Upper lobe of right lung (tissue), 1 donor: ENCODE measurements around the gene TDRD12. TPM values are rescaled to one million over a fixed set of nuclear protein-coding genes. Genes with fewer than 3 reads are reported as not detected.

ENCODE experiments used
- ATAC-seq: fragments of 200-7000 bp; cut with Tn5 transposase; one replicate; pipeline ENCODE4 v1.9.1; 2020; ENCODE audit warnings: mild to moderate bottlenecking, moderate library complexity
- DNase-seq: peaks from one replicate; pipeline ENCODE4 v3.0.0-alpha.2; 2020
- H3K27ac ChIP-seq: fragments of 200-600 bp; one replicate; pipeline ENCODE4 v1.8.0; 2022
- H3K27me3 ChIP-seq: fragments of 200-600 bp; one replicate; pipeline ENCODE4 v1.8.0; 2022; ENCODE audit warnings: mild to moderate bottlenecking
- H3K36me3 ChIP-seq: fragments of 200-600 bp; one replicate; pipeline ENCODE4 v1.8.0; 2022
- H3K4me1 ChIP-seq: fragments of 200-600 bp; one replicate; pipeline ENCODE4 v1.8.0; 2022
- H3K4me3 ChIP-seq: fragments of 200-600 bp; one replicate; pipeline ENCODE4 v1.8.0; 2022; ENCODE audit warnings: mild to moderate bottlenecking
- H3K9me3 ChIP-seq: fragments of 200-600 bp; one replicate; pipeline ENCODE4 v1.8.0; 2022
- CTCF ChIP-seq: fragments of 200-600 bp; IDR thresholded peaks from one replicate; pipeline ENCODE4 v1.8.0; 2022; ENCODE audit warnings: antibody characterized with exemption
- intact Hi-C: fragments of 100-400 bp; cut with DNase I; formaldehyde crosslinking; loops from one replicate; pipeline ENCODE4 v1.11.0; 2022
- total RNA-seq: library from RNA; stranded (reverse); fragmentation: NEBNext Ultra II Directional; extraction: Animal tissue kit (Norgen Biotek cat#: 25700); gene quantifications from one replicate; pipeline ENCODE4 v1.2.1, GENCODE V29; 2021
- donor health status: DM: no; HTN: yes; CAD: no; lungs with severe emphysema.

The TDRD12 gene
- total RNA-seq, 1 donor from 2014 or later: not detected

DNA sequence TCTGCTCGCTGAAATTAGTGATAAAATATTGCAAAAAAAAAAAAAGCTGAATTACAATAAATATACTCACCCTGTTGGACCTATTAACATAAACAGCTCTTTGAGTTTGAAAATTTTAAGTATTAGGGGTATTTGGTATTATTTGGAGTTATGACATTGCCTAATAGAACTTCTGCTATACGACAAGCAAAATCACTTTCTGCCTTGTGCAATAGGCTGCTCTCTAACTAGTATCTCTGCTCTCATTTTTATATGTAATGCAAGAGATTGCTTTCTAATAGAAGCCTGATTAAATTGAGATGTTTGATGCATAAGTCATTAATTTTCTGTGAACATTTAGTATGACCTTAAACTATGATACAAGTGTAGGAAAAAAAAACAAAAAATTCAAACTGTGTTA is 38.6 kb upstream of the TDRD12 start:
- DNase-seq (no peak), ATAC-seq (no peak)
- H3K4me3 ChIP-seq: no peak overlapping the region
- intact Hi-C loops: no loop called here
- no peaks in the 10 kb centered on the region for H3K36me3 ChIP-seq
- no peaks in the 10 kb centered on the region for H3K9me3 ChIP-seq
- H3K27me3 ChIP-seq: peaks cover 19% of the 10 kb centered on the region
- H3K27ac ChIP-seq: no peak overlapping the region
- H3K4me1 ChIP-seq: peaks cover 8% of the 10 kb centered on the region
- TF ChIP-seq CTCF: no peak

GRCh38 chr19:32682317-32682716 is 37.2 kb upstream of the TDRD12 start:
- ATAC-seq: peak; percentile 76
- H3K27me3 ChIP-seq: peaks cover 6% of the 10 kb centered on the region

DNA sequence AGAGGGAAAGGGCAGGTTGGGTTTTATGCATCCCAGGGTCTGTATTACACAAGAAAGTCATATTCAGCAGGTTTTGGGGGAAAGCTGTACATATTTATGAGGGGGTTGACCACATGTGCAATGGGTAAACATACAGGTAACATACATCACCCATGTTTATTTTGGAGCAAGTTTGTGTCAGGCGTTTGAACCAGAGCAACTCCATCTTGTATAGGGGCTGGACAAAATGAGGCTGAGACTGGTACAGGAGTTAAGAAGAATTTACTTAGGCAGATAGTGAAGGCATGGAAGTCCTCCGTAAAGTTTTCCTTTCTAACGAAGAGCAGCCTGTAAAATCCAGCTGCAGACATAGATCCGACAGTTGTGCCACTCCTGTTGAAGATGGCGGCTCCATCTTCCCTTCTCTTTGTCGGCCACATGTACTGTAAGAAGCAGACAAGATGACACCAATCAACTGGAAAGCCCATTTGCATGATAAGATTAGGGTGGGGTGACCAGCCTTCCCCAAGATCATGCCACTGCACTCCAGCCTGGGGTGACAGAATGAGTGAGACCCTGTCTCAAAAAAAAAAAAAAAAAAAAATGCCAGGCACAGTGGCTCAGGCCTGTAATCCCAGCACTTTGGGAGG is 32.6 kb upstream of the TDRD12 start:
- intact Hi-C loops: no loop called here
- Histone ChIP-seq H3K27ac (no peak overlapping the region), H3K27me3 (no peaks in the 10 kb centered on the region), H3K9me3 (no peaks in the 10 kb centered on the region), H3K4me1 (peaks cover 13% of the 10 kb centered on the region), H3K4me3 (no peak overlapping the region), H3K36me3 (no peaks in the 10 kb centered on the region)
- ATAC-seq: no peak
- no peak for TF ChIP-seq CTCF
- DNase-seq: no peak

More at GRCh38 chr19:32682317-32682716, 37.2 kb upstream of the TDRD12 start:
- no peak overlapping the region for H3K4me3 ChIP-seq
- H3K36me3 ChIP-seq: no peaks in the 10 kb centered on the region
- no peak for DNase-seq
- no peaks in the 10 kb centered on the region for H3K9me3 ChIP-seq
- TF ChIP-seq CTCF: no peak
- no peak overlapping the region for H3K27ac ChIP-seq
- intact Hi-C loops: no loop called here
- H3K4me1 ChIP-seq: no peaks in the 10 kb centered on the region

DNA sequence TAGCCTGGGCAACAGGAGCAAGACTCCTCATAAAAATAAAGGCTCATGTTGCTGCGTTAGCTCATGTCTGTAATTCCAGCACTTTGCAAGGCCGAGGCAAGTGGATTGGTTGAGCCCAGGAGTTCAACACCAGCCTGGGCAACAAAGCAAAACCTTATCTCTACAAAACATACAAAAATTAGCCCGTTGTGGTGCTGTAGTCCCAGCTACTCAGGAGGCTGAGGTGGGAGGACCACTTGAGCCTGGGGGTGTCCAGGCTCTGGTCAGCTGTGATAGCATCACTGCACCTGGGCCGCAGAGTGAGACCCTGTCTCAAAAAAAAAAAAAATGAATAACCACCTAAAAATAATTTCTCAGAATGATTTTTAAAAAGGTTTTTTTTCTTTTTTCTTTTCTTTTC is 31.9 kb upstream of the TDRD12 start:
- Histone ChIP-seq H3K27me3 (no peaks in the 10 kb centered on the region), H3K4me1 (peaks cover 14% of the 10 kb centered on the region), H3K4me3 (no peak overlapping the region), H3K36me3 (no peaks in the 10 kb centered on the region), H3K9me3 (no peaks in the 10 kb centered on the region), H3K27ac (no peak overlapping the region)
- TF ChIP-seq CTCF: no peak
- intact Hi-C loops: no loop called here
- no peak for ATAC-seq
- no peak for DNase-seq

DNA sequence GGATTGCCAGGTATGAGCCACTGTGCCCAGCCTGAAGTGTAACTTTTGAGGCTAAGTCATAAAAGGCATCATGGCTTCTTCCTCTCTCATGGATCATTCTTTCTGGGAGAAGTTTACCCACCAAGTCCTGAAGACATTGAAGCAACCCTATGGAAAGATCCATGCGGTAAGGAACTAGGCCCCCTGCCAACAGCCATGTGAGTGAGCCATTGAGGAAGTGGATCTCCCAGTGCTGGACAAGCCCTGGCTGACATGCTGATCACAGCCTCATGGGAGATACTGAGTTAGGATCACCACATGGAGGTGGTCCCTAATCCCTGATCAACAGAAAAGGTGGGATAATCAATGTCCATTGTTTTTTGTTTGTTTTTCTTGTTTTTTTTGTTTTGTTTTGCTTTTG is 31.3 kb upstream of the TDRD12 start:
- H3K4me3 ChIP-seq: no peak overlapping the region

More for the DNA sequence above, 31.3 kb upstream of the TDRD12 start:
- Histone ChIP-seq H3K4me1 (peaks cover 20% of the 10 kb centered on the region), H3K27me3 (no peaks in the 10 kb centered on the region), H3K36me3 (no peaks in the 10 kb centered on the region), H3K27ac (no peak overlapping the region), H3K9me3 (no peaks in the 10 kb centered on the region)
- no peak for DNase-seq
- no peak for TF ChIP-seq CTCF
- ATAC-seq: no peak
- intact Hi-C loops: no loop called here
